GM10248 (cell line): Measurements from ENCODE around the gene PDE11A.

Experiments used
- CTCF ChIA-PET: fragments of 300-600 bp; sonication (Branson Sonifier 250); formaldehyde crosslinking; extraction: SDS; loops from one replicate; lab custom pipeline; 2021; ENCODE audit warnings: antibody characterized with exemption; lab: Yijun Ruan, JAX
- POLR2A ChIA-PET: fragments of 350-650 bp; sonication (Branson Sonifier 250); formaldehyde crosslinking; extraction: SDS; loops from one replicate; lab custom pipeline; 2020; ENCODE audit warnings: antibody characterized with exemption; lab: Yijun Ruan, JAX
- DNase-seq: peaks from one replicate; pipeline ENCODE4 v3.0.0; 2012; ENCODE audit errors: extremely low spot score
- CTCF ChIP-seq: IDR thresholded peaks from 2 replicates; pipeline ENCODE4 v1.5.1; 2012; ENCODE audit warnings: mild to moderate bottlenecking, low read depth; ENCODE audit errors: extremely low read depth, missing control alignments, control extremely low read depth

Gene PDE11A

GRCh38 chr2:177721087-177721486 lies 351.5 kb downstream of the PDE11A start:
- POLR2A ChIA-PET, result no interaction called here
- no peak for DNase-seq
- CTCF ChIA-PET, result interaction anchor here (0.7 to 6.6 kb wide), 7 partner anchors 7 to 458 kb away, joined by 3 to 56 read pairs (median 3); no protein-coding TSS in a partner anchor
- no peak for TF ChIP-seq CTCF

GRCh38 chr2:177717831-177718618 lies 354.6 kb downstream of the PDE11A start:
- POLR2A ChIA-PET, result no interaction called here
- DNase-seq, result peak; percentile 18
- CTCF ChIA-PET, result interaction anchor here (0.9 to 5.4 kb wide), 12 partner anchors 10 to 553 kb away, joined by 3 to 23 read pairs (median 4); partner anchors contain the start of gene NFE2L2
- TF ChIP-seq CTCF, result peak; percentile 35

GRCh38 chr2:177716484-177716883 lies 356.1 kb downstream of the PDE11A start:
- POLR2A ChIA-PET, result no interaction called here
- DNase-seq, result no peak
- no peak for TF ChIP-seq CTCF

GRCh38 chr2:177715771-177716170 lies 356.8 kb downstream of the PDE11A start:
- ChIA-PET POLR2A (no interaction called here), CTCF (interaction anchor here (1.2 to 5.4 kb wide), 2 partner anchors 12 to 16 kb away, joined by 3 to 23 read pairs; no protein-coding TSS in a partner anchor)
- no peak for DNase-seq
- TF ChIP-seq CTCF, result no peak

More at GRCh38 chr2:177716484-177716883, 356.1 kb downstream of the PDE11A start:
- CTCF ChIA-PET, result interaction anchor here (1.0 to 5.4 kb wide), 3 partner anchors 8 to 15 kb away, joined by 3 to 23 read pairs (median 4); no protein-coding TSS in a partner anchor

- ChIA-PET POLR2A (no interaction called here), CTCF (interaction anchor here (0.7 to 4.7 kb wide), 5 partner anchors 10 to 378 kb away, joined by 3 to 29 read pairs (median 3); no protein-coding TSS in a partner anchor)
- TF ChIP-seq CTCF, result no peak
Observed at GRCh38 chr2:177714704-177715103, 357.9 kb downstream of the PDE11A start.

GRCh38 chr2:177712462-177712861 lies 360.1 kb downstream of the PDE11A start:
- CTCF ChIA-PET, result interaction anchor here (1.7 to 4.7 kb wide), 2 partner anchors 12 to 21 kb away, joined by 3 to 29 read pairs; no protein-coding TSS in a partner anchor
- no peak for TF ChIP-seq CTCF
- no peak for DNase-seq
- POLR2A ChIA-PET, result no interaction called here

More at GRCh38 chr2:177714704-177715103, 357.9 kb downstream of the PDE11A start:
- no peak for DNase-seq
